HepG2 (cell line): Measurements from ENCODE around the gene ZBTB21. TPM values are rescaled to one million over a fixed set of nuclear protein-coding genes. Genes with fewer than 3 reads are reported as not detected.

Experiments used
- ARHGAP35 ChIP-seq: sonication (generic); formaldehyde crosslinking; IDR thresholded peaks from 2 replicates; pipeline ENCODE4 v1.9.0; 2022; ENCODE audit warnings: mild to moderate bottlenecking, inconsistent platforms, moderate library complexity, missing genetic modification reagents, borderline replicate concordance
- ATF4 ChIP-seq, 2 experiments: fragments of 450-650 bp in 1 of 2; sonication (generic) in 1 of 2; formaldehyde crosslinking; IDR thresholded peaks; 2 replicates each; pipeline versions ENCODE4 v1.5.0 to v1.8.0; 2020 to 2022; ENCODE audit warnings: mild to moderate bottlenecking in 1 of 2, missing genetic modification reagents in 1 of 2
- HDAC2 ChIP-seq: sonication (generic); formaldehyde crosslinking; IDR thresholded peaks from 2 replicates; pipeline ENCODE4 v1.4.0; 2020; ENCODE audit warnings: missing genetic modification reagents
- MAF1 ChIP-seq: sonication (generic); formaldehyde crosslinking; IDR thresholded peaks from 2 replicates; pipeline ENCODE4 v1.5.0; 2020; ENCODE audit warnings: missing genetic modification reagents, borderline replicate concordance
- NR2C2 ChIP-seq: sonication (generic); formaldehyde crosslinking; IDR thresholded peaks from 2 replicates; pipeline ENCODE4 v1.4.0; 2020; ENCODE audit warnings: missing genetic modification reagents, mild to moderate bottlenecking, moderate library complexity, borderline replicate concordance
- PBX2 ChIP-seq: IDR thresholded peaks from 2 replicates; pipeline ENCODE4 v1.6.1; 2016; ENCODE audit warnings: control low read depth
- PHF5A ChIP-seq: IDR thresholded peaks from one replicate; pipeline ENCODE4 v1.6.1; 2018; ENCODE audit warnings: low read depth, missing genetic modification reagents; ENCODE audit not compliant: unreplicated experiment
- REL ChIP-seq: sonication (generic); formaldehyde crosslinking; conservative IDR thresholded peaks from 2 replicates; pipeline ENCODE4 v1.8.0; 2022; ENCODE audit warnings: mild to moderate bottlenecking, missing genetic modification reagents, moderate library complexity
- RFX1 ChIP-seq: fragments of 450-650 bp; IDR thresholded peaks from 2 replicates; pipeline ENCODE4 v1.6.1; 2017
- SAP130 ChIP-seq: IDR thresholded peaks from 2 replicates; pipeline ENCODE4 v1.6.1; 2016; ENCODE audit warnings: low read depth
- TFDP1 ChIP-seq: IDR thresholded peaks from 2 replicates; pipeline ENCODE4 v1.6.1; 2016; ENCODE audit warnings: missing compliant biosample characterization, missing genetic modification reagents, borderline replicate concordance
- UBTF ChIP-seq: sonication (generic); formaldehyde crosslinking; IDR thresholded peaks from 2 replicates; pipeline ENCODE4 v1.4.0; 2020; ENCODE audit warnings: mild to moderate bottlenecking, missing genetic modification reagents
- ZBTB14 ChIP-seq: sonication (generic); formaldehyde crosslinking; IDR thresholded peaks from 2 replicates; pipeline ENCODE4 v1.4.0; 2020; ENCODE audit warnings: missing genetic modification reagents
- ZBTB26 ChIP-seq: IDR thresholded peaks from 2 replicates; pipeline ENCODE4 v1.6.1; 2016; ENCODE audit warnings: missing compliant biosample characterization, missing genetic modification reagents, borderline replicate concordance
- ZNF44 ChIP-seq: sonication (generic); formaldehyde crosslinking; IDR thresholded peaks from 2 replicates; pipeline ENCODE4 v1.5.1; 2020; ENCODE audit warnings: mild to moderate bottlenecking, missing genetic modification reagents
- ZNF441 ChIP-seq: sonication (generic); formaldehyde crosslinking; IDR thresholded peaks from 2 replicates; pipeline ENCODE4 v1.7.0; 2021; ENCODE audit warnings: missing genetic modification reagents, borderline replicate concordance
- ZNF747 ChIP-seq: sonication (generic); formaldehyde crosslinking; IDR thresholded peaks from 2 replicates; pipeline ENCODE4 v1.8.1; 2023; ENCODE audit warnings: missing genetic modification reagents, mild to moderate bottlenecking, borderline replicate concordance
- ZNF841 ChIP-seq: sonication (generic); formaldehyde crosslinking; IDR thresholded peaks from 2 replicates; pipeline ENCODE4 v1.8.1; 2023; ENCODE audit warnings: missing genetic modification reagents, borderline replicate concordance
- polyA plus RNA-seq, 8 experiments: library from polyadenylated mRNA; depleted of rRNA in 3 of 8; stranded (reverse) in 7 of 8; unstranded in 1 of 8; fragments of >200 nt; fragmentation: Illumina TruSeq in 4 of 8; extraction: Trizol in 4 of 8; gene quantifications; 2 replicates each; pipeline versions ENCODE4 v1.2.1 to v1.2.3, GENCODE V29; 2011 to 2016; ENCODE audit warnings: low read depth in 4 of 8, missing spikeins in 1 of 8, mixed read lengths in 1 of 8; ENCODE audit not compliant: insufficient read depth in 1 of 8
- total RNA-seq, 5 experiments: library from RNA; depleted of rRNA; stranded (reverse); fragments of >200 nt; fragmentation: Illumina TruSeq; extraction: Trizol; gene quantifications; 2 replicates each; pipeline ENCODE4 v1.2.3, GENCODE V29; 2016; ENCODE audit warnings: low read depth in 1 of 5

The ZBTB21 gene
- total and polyA plus RNA-seq, 2 of the 13 experiments (the other 11 are each of a cell fraction or from before 2014, with no cell fraction given), result 4.5 to 6.1 TPM

- TF ChIP-seq ZBTB26 (no peak), MAF1 (peak; percentile 49; the same call in 1 of the 2 replicates), SAP130 (CRISPR knock-in tag) (peak; percentile 40), NR2C2 (CRISPR knock-in tag) (0 out of 2 replicates have a peak, but pooled peaks have one; percentile 10), ZNF44 (CRISPR knock-in tag) (0 out of 2 replicates have a peak, but pooled peaks have one; percentile 52), ARHGAP35 (CRISPR knock-in tag) (peak; percentile 64; the same call in 1 of the 2 replicates), ZNF747 (no peak; the same call in 1 of the 2 replicates), REL (no peak), RFX1 (no peak), PBX2 (CRISPR knock-in tag) (no peak), TFDP1 (peak; percentile 18; the same call in 1 of the 2 replicates), ATF4 (CRISPR knock-in tag; IDR thresholded peaks at IDR 0.05) (peak in 1 of 2 experiments; percentile 79; a peak in 2 of 4 replicates), ZNF441 (no peak; the same call in 1 of the 2 replicates), ZBTB14 (CRISPR knock-in tag) (peak; percentile 63), PHF5A (CRISPR knock-in tag) (no peak), HDAC2 (CRISPR knock-in tag) (peak; percentile 53), ZNF841 (CRISPR knock-in tag) (no peak), UBTF (no peak)
These were observed at the start of gene ZBTB21 (continued) for GRCh38 chr21:42009831-42010506.
